CD14-positive monocyte (primary cell): Measurements from ENCODE around the gene YWHAB. TPM values are rescaled to one million over a fixed set of nuclear protein-coding genes. Genes with fewer than 3 reads are reported as not detected.

ENCODE experiments used
- DNase-seq, 3 donors: peaks; one replicate each; pipeline ENCODE4 v3.0.0-alpha.2; 2011 to 2022
- H2AFZ ChIP-seq: 2 replicates; pipeline ENCODE4 v1.6.0; 2012; ENCODE audit warnings: mild to moderate bottlenecking, low read depth, low read length, inconsistent platforms; ENCODE audit not compliant: insufficient read depth, poor library complexity, severe bottlenecking
- H3K27ac ChIP-seq, 2 donors: 1 replicate in 1 of 2; 2 replicates in 1 of 2; pipeline ENCODE4 v1.5.1; 2012 to 2013; ENCODE audit warnings: low read length in 2 of 2, control low read depth in 1 of 2, inconsistent platforms in 1 of 2, low read depth in 1 of 2, mild to moderate bottlenecking in 1 of 2
- H3K27me3 ChIP-seq, 2 donors: one replicate each; pipeline versions ENCODE4 v1.6.0 to v1.6.1; 2011 to 2013; ENCODE audit warnings: low read length in 2 of 2; ENCODE audit not compliant: control insufficient read depth in 2 of 2, insufficient read depth in 2 of 2
- H3K36me3 ChIP-seq, 2 donors: replicated peaks in 1 of 2; 1 replicate in 1 of 2; 2 replicates in 1 of 2; pipeline versions ENCODE4 v1.5.1 to v1.6.1; 2012 to 2013; ENCODE audit warnings: low read length in 2 of 2, control low read depth in 1 of 2, inconsistent platforms in 1 of 2, mild to moderate bottlenecking in 1 of 2; ENCODE audit not compliant: insufficient read depth in 2 of 2, control insufficient read depth in 1 of 2
- H3K4me1 ChIP-seq, 2 donors: 1 replicate in 1 of 2; 2 replicates in 1 of 2; pipeline versions ENCODE4 v1.5.1 to v1.6.1; 2012 to 2013; ENCODE audit warnings: low read length in 2 of 2, control low read depth in 1 of 2, inconsistent platforms in 1 of 2, mild to moderate bottlenecking in 1 of 2, moderate library complexity in 1 of 2; ENCODE audit not compliant: insufficient read depth in 2 of 2, control insufficient read depth in 1 of 2
- H3K4me2 ChIP-seq: replicated peaks from 2 replicates; pipeline ENCODE3; 2012; ENCODE audit warnings: low read length, moderate library complexity, mild to moderate bottlenecking; ENCODE audit not compliant: poor library complexity, severe bottlenecking; ENCODE audit errors: extremely low read depth
- H3K4me3 ChIP-seq, 3 experiments: fragments of 200-600 bp in 1 of 3; sonication (generic) in 1 of 3; replicated peaks in 1 of 3; 1 replicate in 2 of 3; 2 replicates in 1 of 3; pipeline ENCODE4 v1.5.1; 2011 to 2013; ENCODE audit warnings: low read length in 3 of 3, mild to moderate bottlenecking in 3 of 3, control low read depth in 2 of 3, low read depth in 2 of 3, inconsistent platforms in 1 of 3, moderate library complexity in 1 of 3
- H3K79me2 ChIP-seq: 2 replicates; pipeline ENCODE4 v1.6.0; 2012; ENCODE audit warnings: mild to moderate bottlenecking, control low read depth, inconsistent platforms, low read length, moderate library complexity; ENCODE audit not compliant: insufficient read depth
- H3K9ac ChIP-seq: 2 replicates; pipeline ENCODE4 v1.6.0; 2017; ENCODE audit warnings: low read length, mild to moderate bottlenecking; ENCODE audit not compliant: insufficient read depth, poor library complexity, severe bottlenecking
- H3K9me3 ChIP-seq, 2 donors: replicated peaks in 1 of 2; 1 replicate in 1 of 2; 2 replicates in 1 of 2; pipeline versions ENCODE4 v1.5.1 to v1.6.1; 2012 to 2013; ENCODE audit warnings: low read length in 2 of 2, control low read depth in 1 of 2; ENCODE audit not compliant: control insufficient read depth in 1 of 2, insufficient read depth in 1 of 2
- H4K20me1 ChIP-seq: 2 replicates; pipeline ENCODE4 v1.6.0; 2012; ENCODE audit warnings: mild to moderate bottlenecking, low read length, control low read depth, moderate library complexity; ENCODE audit not compliant: insufficient read depth
- H3K27ac Mint-ChIP-seq, 7 donors: one replicate each; pipeline ENCODE4 v1.8.0; 2020; ENCODE audit warnings: mild to moderate bottlenecking in 7 of 7, mixed read lengths in 7 of 7, moderate library complexity in 6 of 7, inconsistent platforms in 2 of 7
- H3K27me3 Mint-ChIP-seq, 3 donors: one replicate each; pipeline ENCODE4 v1.8.0; 2021 to 2022; ENCODE audit warnings: low read depth in 3 of 3, mild to moderate bottlenecking in 3 of 3, mixed read lengths in 3 of 3, moderate library complexity in 3 of 3, inconsistent platforms in 1 of 3
- H3K36me3 Mint-ChIP-seq, 2 donors: one replicate each; pipeline ENCODE4 v1.8.0; 2020; ENCODE audit warnings: mixed read lengths in 2 of 2, inconsistent platforms in 1 of 2, mild to moderate bottlenecking in 1 of 2
- H3K4me1 Mint-ChIP-seq: one replicate; pipeline ENCODE4 v1.8.0; 2020; ENCODE audit warnings: mild to moderate bottlenecking, mixed read lengths
- H3K4me3 Mint-ChIP-seq, 2 donors: one replicate each; pipeline ENCODE4 v1.8.0; 2020; ENCODE audit warnings: mild to moderate bottlenecking in 2 of 2, mixed read lengths in 2 of 2, moderate library complexity in 1 of 2
- H3K9me3 Mint-ChIP-seq, 7 donors: one replicate each; pipeline ENCODE4 v1.8.0; 2020 to 2022; ENCODE audit warnings: mixed read lengths in 7 of 7, mild to moderate bottlenecking in 6 of 7, moderate library complexity in 6 of 7, inconsistent platforms in 2 of 7
- WGBS: methylation state at CpG from one replicate; pipeline ENCODE4 v1.1.5; 2013; ENCODE audit warnings: missing lambda C conversion rate; ENCODE audit not compliant: insufficient coverage; 5-methylcytosine and 5-hydroxymethylcytosine counted together
- intact Hi-C, 2 donors: fragments of 100-400 bp; cut with micrococcal nuclease; formaldehyde crosslinking; loops; one replicate each; pipeline versions ENCODE4 v1.15.0 to v1.15.1; 2023
- polyA plus RNA-seq, 3 donors: library from polyadenylated mRNA; depleted of rRNA in 1 of 3; unstranded in 2 of 3; stranded (reverse) in 1 of 3; fragments of 300-500 nt in 2 of 3; fragments of >200 nt in 1 of 3; fragmentation: Illumina TruSeq in 2 of 3; gene quantifications; 1 replicate in 2 of 3; 2 replicates in 1 of 3; pipeline ENCODE4 v1.2.3, GENCODE V29; 2012 to 2021
- TF ChIP-seq, protein P1 (sequence below): fragments of 200-600 bp; IDR thresholded peaks from one replicate; pipeline ENCODE4 v1.8.0; 2022; ENCODE audit warnings: antibody characterized with exemption, mild to moderate bottlenecking

YWHAB gene
- polyA plus RNA-seq, 3 donors, result 126 to 654 (median 504) TPM

DNA sequence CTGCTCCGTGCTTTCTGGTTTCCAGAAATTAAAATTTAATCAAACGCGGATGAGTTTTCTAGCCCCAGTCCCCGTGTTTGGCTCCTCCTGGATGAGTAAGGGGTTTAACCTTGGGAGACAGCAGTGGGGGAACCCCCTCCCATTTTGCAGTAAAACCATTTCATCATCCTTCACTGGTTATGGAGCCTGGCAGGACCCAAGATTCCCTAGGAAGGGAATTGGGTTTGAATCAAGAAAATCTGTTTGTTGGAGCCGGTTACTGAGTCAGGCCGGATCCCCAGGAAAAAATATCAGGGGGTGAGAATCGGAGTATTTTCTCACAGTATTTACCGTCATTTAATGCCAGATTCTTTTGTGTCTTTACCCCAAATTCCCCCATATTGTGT, 754 bp downstream of the YWHAB start:
- H3K4me3 ChIP-seq, result peak overlapping the region; percentile 88 to 98 (median 92)
- Mint-ChIP-seq H3K27me3 (no peaks in the 10 kb centered on the region), H3K27ac (peak overlapping the region; percentile 89 to 98 (median 94)), H3K36me3 (peaks cover 0 to 11% of the 10 kb centered on the region in 2 donors), H3K4me3 (peak overlapping the region; percentile 94 to 96), H3K9me3 (peaks cover 0 to 3% (median 0%) of the 10 kb centered on the region in 7 donors), H3K4me1 (peaks cover 55% of the 10 kb centered on the region)
- no CpG with 5 or more reads among the region's 8 CpGs for WGBS
- no peaks in the 10 kb centered on the region for H3K27me3 ChIP-seq
- peak overlapping the region; percentile 69 for H2AFZ ChIP-seq
- H3K4me1 ChIP-seq, result peaks cover 44 to 60% of the 10 kb centered on the region in 2 donors
- no peaks in the 10 kb centered on the region for H3K9me3 ChIP-seq
- TF ChIP-seq, protein P1, sequence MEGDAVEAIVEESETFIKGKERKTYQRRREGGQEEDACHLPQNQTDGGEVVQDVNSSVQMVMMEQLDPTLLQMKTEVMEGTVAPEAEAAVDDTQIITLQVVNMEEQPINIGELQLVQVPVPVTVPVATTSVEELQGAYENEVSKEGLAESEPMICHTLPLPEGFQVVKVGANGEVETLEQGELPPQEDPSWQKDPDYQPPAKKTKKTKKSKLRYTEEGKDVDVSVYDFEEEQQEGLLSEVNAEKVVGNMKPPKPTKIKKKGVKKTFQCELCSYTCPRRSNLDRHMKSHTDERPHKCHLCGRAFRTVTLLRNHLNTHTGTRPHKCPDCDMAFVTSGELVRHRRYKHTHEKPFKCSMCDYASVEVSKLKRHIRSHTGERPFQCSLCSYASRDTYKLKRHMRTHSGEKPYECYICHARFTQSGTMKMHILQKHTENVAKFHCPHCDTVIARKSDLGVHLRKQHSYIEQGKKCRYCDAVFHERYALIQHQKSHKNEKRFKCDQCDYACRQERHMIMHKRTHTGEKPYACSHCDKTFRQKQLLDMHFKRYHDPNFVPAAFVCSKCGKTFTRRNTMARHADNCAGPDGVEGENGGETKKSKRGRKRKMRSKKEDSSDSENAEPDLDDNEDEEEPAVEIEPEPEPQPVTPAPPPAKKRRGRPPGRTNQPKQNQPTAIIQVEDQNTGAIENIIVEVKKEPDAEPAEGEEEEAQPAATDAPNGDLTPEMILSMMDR, result no peak
- peaks cover 54% of the 10 kb centered on the region for H4K20me1 ChIP-seq
- intact Hi-C loops, result loop anchor here (5.0 to 10.0 kb wide), 2 partner anchors 81 to 681 kb away; partner anchors contain the start of gene STK4 (in 2 of the 2)
- peaks cover 63% of the 10 kb centered on the region for H3K79me2 ChIP-seq
- peak overlapping the region; percentile 96 for H3K4me2 ChIP-seq
- peak overlapping the region; percentile 89 to 94 for H3K27ac ChIP-seq
- peak overlapping the region; percentile 98 for H3K9ac ChIP-seq
- H3K36me3 ChIP-seq, result peaks cover 4 to 19% of the 10 kb centered on the region in 2 donors
- peak in 2 of 3 donors; percentile 33 to 70 for DNase-seq

DNA sequence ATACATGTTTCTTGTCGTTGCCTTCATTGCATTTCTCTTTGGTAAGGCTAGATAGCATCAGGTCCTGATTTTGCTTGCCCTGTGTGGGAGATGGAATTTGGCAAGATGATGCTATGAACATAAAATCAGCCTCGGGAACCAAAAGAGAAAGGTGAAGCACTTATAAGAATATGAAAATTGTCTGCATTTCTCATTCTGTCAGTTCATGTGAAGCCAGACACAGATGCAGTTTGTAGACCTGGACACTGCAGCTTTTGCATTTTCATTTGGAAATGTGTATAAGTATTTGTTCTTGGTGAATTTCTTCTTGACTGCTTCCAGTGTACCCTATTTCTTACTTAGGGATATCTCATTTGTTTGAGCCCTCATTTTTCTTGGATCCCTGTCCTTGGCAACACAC, 1.3 kb downstream of the YWHAB start:
- Mint-ChIP-seq H3K27me3 (no peaks in the 10 kb centered on the region), H3K27ac (peak overlapping the region; percentile 89 to 98 (median 94)), H3K4me3 (peak overlapping the region; percentile 94 to 96), H3K36me3 (peaks cover under 1 to 14% of the 10 kb centered on the region in 2 donors), H3K9me3 (peaks cover 0 to 3% (median 0%) of the 10 kb centered on the region in 7 donors), H3K4me1 (peaks cover 60% of the 10 kb centered on the region)
- no peak for DNase-seq
- H3K4me3 ChIP-seq, result peak overlapping the region; percentile 88 to 98 (median 92)
- H3K9ac ChIP-seq, result peak overlapping the region; percentile 98
- intact Hi-C loops, result loop anchor here (5.0 to 10.0 kb wide), 2 partner anchors 80 to 682 kb away; partner anchors contain the start of gene STK4 (in 2 of the 2)
- H2AFZ ChIP-seq, result no peak overlapping the region
- H4K20me1 ChIP-seq, result peaks cover 59% of the 10 kb centered on the region
- peak overlapping the region; percentile 89 to 94 for H3K27ac ChIP-seq
- no peaks in the 10 kb centered on the region for H3K9me3 ChIP-seq
- H3K36me3 ChIP-seq, result peaks cover 4 to 25% of the 10 kb centered on the region in 2 donors
- H3K79me2 ChIP-seq, result peaks cover 69% of the 10 kb centered on the region
- no peaks in the 10 kb centered on the region for H3K27me3 ChIP-seq
- WGBS, result 17% methylated on average over 1 of the region's 2 CpGs
- peak overlapping the region; percentile 96 for H3K4me2 ChIP-seq
- peaks cover 47 to 65% of the 10 kb centered on the region in 2 donors for H3K4me1 ChIP-seq
- TF ChIP-seq, protein P1, result no peak
